Neuronal stem cell (in vitro differentiated cells): ENCODE results near the gene LITAF.

ENCODE experiments used
- DNase-seq: peaks from one replicate; pipeline ENCODE4 v3.0.0-alpha.2; 2013; ENCODE audit warnings: low spot score
- H2AFZ ChIP-seq: one replicate; pipeline ENCODE4 v1.6.1; 2013; ENCODE audit warnings: mild to moderate bottlenecking, low read length, inconsistent platforms
- H2AK5ac ChIP-seq: 2 replicates; pipeline ENCODE4 v1.6.1; 2013; ENCODE audit warnings: low read depth, mild to moderate bottlenecking, inconsistent platforms, low read length, moderate library complexity, mixed read lengths
- H2BK120ac ChIP-seq: 2 replicates; pipeline ENCODE4 v1.6.1; 2013; ENCODE audit warnings: low read depth, mild to moderate bottlenecking, inconsistent platforms, low read length, moderate library complexity, mixed read lengths
- H2BK12ac ChIP-seq: one replicate; pipeline ENCODE4 v1.6.1; 2013; ENCODE audit warnings: low read length, inconsistent platforms
- H2BK15ac ChIP-seq: 2 replicates; pipeline ENCODE4 v1.6.1; 2013; ENCODE audit warnings: mild to moderate bottlenecking, low read length, inconsistent platforms, mixed read lengths
- H2BK5ac ChIP-seq: one replicate; pipeline ENCODE4 v1.6.1; 2013; ENCODE audit warnings: inconsistent platforms, mild to moderate bottlenecking, low read length, moderate library complexity
- H3K14ac ChIP-seq: one replicate; pipeline ENCODE4 v1.6.1; 2013; ENCODE audit warnings: low read length, inconsistent platforms
- H3K18ac ChIP-seq: 2 replicates; pipeline ENCODE4 v1.6.1; 2013; ENCODE audit warnings: low read length, inconsistent platforms
- H3K23ac ChIP-seq: 2 replicates; pipeline ENCODE4 v1.6.1; 2013; ENCODE audit warnings: low read depth, mild to moderate bottlenecking, mixed read lengths, low read length, inconsistent platforms; ENCODE audit not compliant: poor library complexity
- H3K27ac ChIP-seq: replicated peaks from 3 replicates; pipeline ENCODE4 v1.5.1; 2013; ENCODE audit warnings: low read length, inconsistent platforms
- H3K27me3 ChIP-seq, 3 experiments: 2 replicates each; pipeline ENCODE4 v1.6.1; 2013; ENCODE audit warnings: low read length in 3 of 3, mild to moderate bottlenecking in 2 of 3, inconsistent platforms in 1 of 3, low read depth in 1 of 3, mixed read lengths in 1 of 3, moderate library complexity in 1 of 3; ENCODE audit not compliant: control insufficient read depth in 3 of 3, insufficient read depth in 3 of 3
- H3K36me3 ChIP-seq, 2 donors: replicated peaks in 1 of 2; 2 replicates each; pipeline ENCODE4 v1.6.1; 2013; ENCODE audit warnings: low read length in 2 of 2; ENCODE audit not compliant: control insufficient read depth in 2 of 2, insufficient read depth in 2 of 2
- H3K4ac ChIP-seq: 2 replicates; pipeline ENCODE4 v1.6.1; 2013; ENCODE audit warnings: inconsistent platforms, mild to moderate bottlenecking, low read length, moderate library complexity
- H3K4me1 ChIP-seq, 2 donors: 1 replicate in 1 of 2; 2 replicates in 1 of 2; pipeline ENCODE4 v1.6.1; 2013; ENCODE audit warnings: low read length in 2 of 2, low read depth in 1 of 2; ENCODE audit not compliant: control insufficient read depth in 2 of 2, insufficient read depth in 1 of 2
- H3K4me2 ChIP-seq: one replicate; pipeline ENCODE4 v1.6.1; 2013; ENCODE audit warnings: mild to moderate bottlenecking, low read length, inconsistent platforms; ENCODE audit not compliant: insufficient read depth, poor library complexity, severe bottlenecking
- H3K4me3 ChIP-seq, 2 donors: 2 replicates each; pipeline ENCODE4 v1.5.1; 2013; ENCODE audit warnings: low read length in 2 of 2, mild to moderate bottlenecking in 2 of 2, inconsistent platforms in 1 of 2, moderate library complexity in 1 of 2
- H3K79me1 ChIP-seq: one replicate; pipeline ENCODE4 v1.6.1; 2013; ENCODE audit warnings: low read depth, mild to moderate bottlenecking, inconsistent platforms, low read length, moderate library complexity
- H3K9ac ChIP-seq: one replicate; pipeline ENCODE4 v1.6.1; 2013; ENCODE audit warnings: mild to moderate bottlenecking, low read depth, low read length, inconsistent platforms; ENCODE audit not compliant: poor library complexity
- H3K9me3 ChIP-seq, 2 donors: replicated peaks in 1 of 2; 2 replicates each; pipeline versions ENCODE3 to v1.6.1; 2013; ENCODE audit warnings: low read length in 2 of 2, mild to moderate bottlenecking in 2 of 2, inconsistent platforms in 1 of 2, low read depth in 1 of 2, mixed read lengths in 1 of 2, moderate library complexity in 1 of 2; ENCODE audit not compliant: control insufficient read depth in 2 of 2, insufficient read depth in 1 of 2
- H4K8ac ChIP-seq: one replicate; pipeline ENCODE4 v1.6.1; 2013; ENCODE audit warnings: low read depth, mild to moderate bottlenecking, inconsistent platforms, low read length, moderate library complexity
- H4K91ac ChIP-seq: one replicate; pipeline ENCODE4 v1.6.1; 2013; ENCODE audit warnings: low read length, low read depth, mild to moderate bottlenecking, inconsistent platforms; ENCODE audit not compliant: poor library complexity
- WGBS, 2 donors: extraction: QIAGEN DNeasy Blood & Tissue Kit; methylation state at CpG; one replicate each; pipeline ENCODE4 v1.1.7; 2013; ENCODE audit warnings: missing lambda C conversion rate in 2 of 2, mixed read lengths in 1 of 2; ENCODE audit not compliant: insufficient read length in 2 of 2, insufficient replicate concordance in 1 of 2; ENCODE audit errors: extremely low coverage in 2 of 2; 5-methylcytosine and 5-hydroxymethylcytosine counted together

LITAF gene

DNA sequence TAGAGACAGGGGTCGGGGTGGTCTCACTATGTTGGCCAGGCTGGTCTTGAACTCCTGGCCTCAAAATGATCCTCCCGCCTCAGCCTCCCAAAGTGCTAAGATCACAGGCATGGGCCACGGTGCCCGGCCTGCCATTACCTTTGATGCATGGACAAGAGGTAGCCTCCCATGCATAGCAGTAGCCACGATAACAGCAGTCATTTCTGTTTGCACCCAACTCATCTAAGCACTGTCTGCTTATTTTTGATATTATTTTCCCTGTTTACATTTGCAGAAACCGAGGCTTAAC, 44.0 kb upstream of the LITAF start:
- no peak for DNase-seq
- Histone ChIP-seq H3K4me2 (no peak overlapping the region), H2BK12ac (no peak overlapping the region), H3K4me3 (no peak overlapping the region), H3K14ac (no peak overlapping the region), H3K23ac (no peak overlapping the region), H3K27ac (no peak overlapping the region), H2AFZ (no peak overlapping the region), H2BK5ac (no peak overlapping the region), H3K4ac (no peak overlapping the region), H3K36me3 (no peaks in the 10 kb centered on the region), H3K79me1 (no peaks in the 10 kb centered on the region), H3K18ac (no peak overlapping the region), H2AK5ac (peak overlapping the region; percentile 14), H3K27me3 (no peaks in the 10 kb centered on the region), H2BK120ac (no peak overlapping the region), H2BK15ac (peak overlapping the region; percentile 77), H3K4me1 (peaks cover 11% of the 10 kb centered on the region in 2 donors), H4K91ac (no peak overlapping the region), H3K9ac (no peak overlapping the region), H4K8ac (no peak overlapping the region), H3K9me3 (peaks cover 0 to 2% of the 10 kb centered on the region in 2 donors)
- no CpG with 5 or more reads among the region's 6 CpGs for WGBS, 2 donors

DNA sequence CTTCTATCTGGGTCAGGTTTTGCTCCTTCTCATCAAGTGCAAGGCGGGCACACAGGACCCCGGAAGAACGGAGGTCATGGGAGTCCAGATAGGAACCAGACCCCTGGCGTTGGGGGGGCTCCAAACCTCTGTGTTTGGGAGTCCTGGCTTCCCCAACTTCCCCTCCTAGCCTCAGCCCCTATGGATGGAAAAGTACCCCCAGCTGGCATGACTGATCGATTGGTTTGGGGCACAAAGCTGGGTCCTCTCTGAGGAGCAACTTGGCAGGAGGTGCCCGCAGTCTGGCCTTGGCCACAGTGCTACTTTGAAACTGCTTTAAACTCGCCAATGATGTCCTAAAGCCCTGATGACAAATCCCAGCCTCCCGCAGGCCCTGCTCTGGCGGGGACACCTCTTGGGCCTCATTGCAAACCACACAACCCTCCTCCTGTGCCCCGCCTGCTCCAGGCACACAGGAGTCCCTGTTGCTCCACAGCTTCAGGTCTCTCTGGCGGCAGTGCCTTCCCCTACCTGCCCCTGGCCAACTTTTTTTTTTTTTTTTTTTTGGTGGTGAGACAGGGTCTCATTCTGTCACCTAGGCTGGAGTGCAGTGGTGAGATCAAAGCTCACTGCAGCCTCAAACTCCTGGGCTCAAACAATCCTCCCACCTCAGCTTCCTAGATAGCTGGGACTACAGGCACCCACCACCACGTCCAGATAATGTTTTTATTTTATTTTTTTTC, 43.5 kb upstream of the LITAF start:
- Histone ChIP-seq H3K27ac (no peak overlapping the region), H2BK15ac (peak overlapping the region; percentile 90), H3K79me1 (no peaks in the 10 kb centered on the region), H2BK5ac (peak overlapping the region; percentile 29), H3K27me3 (no peaks in the 10 kb centered on the region), H2AK5ac (peak overlapping the region; percentile 64), H3K4me3 (no peak overlapping the region), H3K14ac (peak overlapping the region; percentile 6), H3K9me3 (peaks cover 0 to 2% of the 10 kb centered on the region in 2 donors), H3K36me3 (no peaks in the 10 kb centered on the region), H3K4me2 (no peak overlapping the region), H4K8ac (no peak overlapping the region), H2AFZ (no peak overlapping the region), H3K9ac (peak overlapping the region; percentile 3), H2BK120ac (peak overlapping the region; percentile 87), H3K18ac (peak overlapping the region; percentile 44), H3K4me1 (peaks cover 11% of the 10 kb centered on the region in 2 donors), H4K91ac (peak overlapping the region; percentile 25), H3K4ac (no peak overlapping the region), H3K23ac (no peak overlapping the region), H2BK12ac (peak overlapping the region; percentile 78)
- WGBS, 2 donors = no CpG with 5 or more reads among the region's 12 CpGs
- no peak for DNase-seq

DNA sequence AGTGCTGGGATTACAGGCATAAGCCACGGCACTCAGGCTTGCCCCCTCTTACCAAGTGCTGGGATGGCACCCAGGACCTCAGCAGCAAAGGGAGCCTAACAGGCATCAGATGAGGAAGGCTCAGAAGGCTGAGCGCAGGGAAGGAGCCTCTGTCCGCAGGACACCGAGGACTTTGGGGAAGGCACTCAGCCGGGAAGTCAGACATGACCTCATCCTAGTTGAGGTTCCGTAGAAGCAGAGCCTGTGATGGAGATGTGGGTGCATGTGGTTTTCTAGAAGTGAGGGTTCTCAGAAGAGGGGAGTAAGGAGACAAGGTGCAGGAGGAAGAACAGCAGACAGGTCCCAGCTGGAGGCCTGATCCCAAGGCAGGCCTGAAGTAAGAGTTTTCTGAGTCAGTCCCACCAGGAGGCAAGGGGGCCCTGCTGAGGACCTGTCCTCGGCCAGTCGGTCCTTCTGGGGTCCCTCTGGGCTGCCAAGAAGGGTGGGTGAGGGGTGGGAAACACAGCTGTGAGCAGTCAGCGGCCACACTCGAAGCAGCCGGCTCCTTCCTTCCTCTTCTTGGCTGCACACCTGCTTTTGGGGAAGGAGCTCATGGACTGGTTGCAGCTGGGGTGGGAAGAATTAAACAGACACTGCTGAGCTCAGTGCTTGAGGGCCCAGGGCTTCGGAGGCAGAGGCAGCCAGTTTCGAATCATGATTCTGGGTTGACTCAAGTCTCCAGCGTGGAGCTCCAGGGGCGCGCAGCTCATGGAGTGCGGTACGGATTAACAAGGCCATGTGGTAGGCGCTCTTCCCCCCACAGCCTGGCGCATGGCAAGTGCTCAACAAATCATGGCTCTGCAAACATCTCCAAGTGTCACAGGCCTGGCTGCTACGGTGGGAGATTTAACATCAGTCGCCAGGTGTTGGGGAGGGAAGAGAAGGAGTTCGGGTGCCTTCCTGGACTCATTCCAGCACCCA, 42.6 kb upstream of the LITAF start:
- peak overlapping the region; percentile 24 for H4K91ac ChIP-seq
- H3K36me3 ChIP-seq = no peaks in the 10 kb centered on the region
- H3K9ac ChIP-seq = no peak overlapping the region
- no peak for DNase-seq
- H2BK15ac ChIP-seq = peak overlapping the region; percentile 90
- H2BK12ac ChIP-seq = no peak overlapping the region
- peak overlapping the region; percentile 64 for H2AK5ac ChIP-seq
- no peak overlapping the region for H3K14ac ChIP-seq
- no peak overlapping the region for H3K4me3 ChIP-seq
- H3K4me1 ChIP-seq = peaks cover 11% of the 10 kb centered on the region in 2 donors
- H3K27me3 ChIP-seq = no peaks in the 10 kb centered on the region
- no peak overlapping the region for H3K4me2 ChIP-seq
- H4K8ac ChIP-seq = no peak overlapping the region
- no peak overlapping the region for H2AFZ ChIP-seq
- H2BK120ac ChIP-seq = no peak overlapping the region
- WGBS, 2 donors = no CpG with 5 or more reads among the region's 23 CpGs
- H3K27ac ChIP-seq = no peak overlapping the region
- peak overlapping the region; percentile 52 for H3K18ac ChIP-seq
- H3K4ac ChIP-seq = no peak overlapping the region
- H2BK5ac ChIP-seq = peak overlapping the region; percentile 29
- H3K79me1 ChIP-seq = no peaks in the 10 kb centered on the region
- no peak overlapping the region for H3K23ac ChIP-seq
- H3K9me3 ChIP-seq = peaks cover 0 to 2% of the 10 kb centered on the region in 2 donors

DNA sequence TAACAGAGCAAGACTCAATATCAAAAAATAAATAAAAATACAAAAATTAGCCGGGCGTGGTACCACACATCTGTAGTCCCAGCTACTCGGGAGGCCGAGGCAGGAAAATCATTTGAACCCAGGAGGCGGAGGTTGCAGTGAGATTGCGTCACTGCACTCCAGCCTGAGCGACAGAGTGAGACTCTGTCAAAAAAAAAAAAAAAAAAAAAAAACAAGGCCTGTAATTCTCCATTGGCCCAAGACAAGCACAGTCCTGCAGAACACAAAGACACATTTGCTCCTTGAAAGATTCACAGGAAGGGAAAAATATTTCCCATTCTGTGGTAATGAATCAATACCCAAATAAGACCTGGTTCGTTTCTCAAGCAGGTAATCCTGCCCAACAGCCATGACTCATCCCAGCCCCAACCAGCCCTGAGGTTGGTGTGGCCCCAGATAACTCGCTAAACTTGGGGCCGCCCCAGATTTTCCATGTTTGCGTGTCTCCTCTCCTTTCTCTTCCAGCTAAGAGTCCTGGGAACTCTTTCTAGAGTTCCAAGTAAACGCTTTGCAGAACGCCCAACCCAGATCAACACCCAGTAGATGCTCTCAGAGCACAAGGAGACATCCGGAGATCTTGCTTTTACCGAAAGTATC, 41.2 kb upstream of the LITAF start:
- Histone ChIP-seq H4K91ac (no peak overlapping the region), H3K14ac (no peak overlapping the region), H3K4me3 (no peak overlapping the region), H3K27ac (no peak overlapping the region), H2BK15ac (no peak overlapping the region), H3K18ac (no peak overlapping the region), H3K9me3 (peaks cover 0 to 2% of the 10 kb centered on the region in 2 donors), H3K27me3 (no peaks in the 10 kb centered on the region), H2BK120ac (no peak overlapping the region), H3K4ac (no peak overlapping the region), H4K8ac (no peak overlapping the region), H3K9ac (no peak overlapping the region), H3K23ac (no peak overlapping the region), H2AFZ (no peak overlapping the region), H3K79me1 (no peaks in the 10 kb centered on the region), H3K36me3 (no peaks in the 10 kb centered on the region), H2BK5ac (no peak overlapping the region), H2BK12ac (no peak overlapping the region), H2AK5ac (no peak overlapping the region), H3K4me1 (peaks cover 9 to 10% of the 10 kb centered on the region in 2 donors), H3K4me2 (no peak overlapping the region)
- no peak for DNase-seq
- WGBS, 2 donors = no CpG with 5 or more reads among the region's 15 CpGs
